PC-9 (cell line): Measurements from ENCODE around the gene AVL9.

ENCODE experiments used
- EZH2 ChIP-seq: fragments of 200-600 bp; sonication (generic); IDR thresholded peaks from 2 replicates; pipeline ENCODE4 v1.8.0; 2017; ENCODE audit warnings: antibody characterized with exemption, low read depth
- TF ChIP-seq, protein P1 (sequence below): fragments of 200-600 bp; sonication (generic); conservative IDR thresholded peaks from 2 replicates; pipeline ENCODE4 v1.6.1; 2017; ENCODE audit warnings: mixed run types, antibody characterized with exemption, mild to moderate bottlenecking, moderate library complexity

DNA sequence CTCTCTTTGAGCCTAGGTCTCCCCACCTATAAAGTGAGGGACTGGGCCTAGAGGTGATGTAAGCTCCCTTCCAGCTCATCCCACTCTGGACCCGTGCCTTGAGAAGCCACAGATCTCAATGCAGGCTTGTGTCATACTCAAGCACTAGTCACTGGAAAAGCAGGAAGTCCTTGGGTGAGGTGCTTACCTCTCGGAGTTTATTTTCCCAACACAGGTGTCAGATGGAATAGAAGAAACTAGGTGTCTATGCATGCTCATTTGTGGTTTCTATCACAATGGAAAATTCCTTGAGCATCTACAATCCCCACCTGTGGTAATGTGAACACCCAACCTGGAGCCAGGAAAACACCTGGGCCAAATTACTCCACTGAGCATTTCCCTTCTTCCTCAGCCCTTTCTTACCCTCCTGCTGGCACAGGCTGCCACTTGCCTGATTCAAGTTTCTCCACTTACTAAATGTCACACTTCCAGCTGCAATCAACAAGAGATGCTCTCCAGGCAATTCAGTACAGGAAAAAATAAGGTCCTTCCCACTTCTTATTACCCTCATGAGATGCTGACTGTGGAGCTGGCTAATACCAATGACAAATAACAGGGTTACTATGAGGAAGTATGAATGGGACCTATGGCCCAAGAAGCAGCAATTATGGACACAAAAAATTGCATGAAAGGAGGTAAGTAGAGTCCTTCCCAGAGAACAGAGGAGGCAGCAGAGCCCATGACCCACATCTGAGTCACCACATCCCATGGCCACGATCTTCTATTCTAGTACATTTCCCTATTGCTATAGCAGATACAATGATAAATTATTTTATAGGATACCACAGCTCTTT lies 18.3 kb upstream of the AVL9 start:
- TF ChIP-seq, protein P1, sequence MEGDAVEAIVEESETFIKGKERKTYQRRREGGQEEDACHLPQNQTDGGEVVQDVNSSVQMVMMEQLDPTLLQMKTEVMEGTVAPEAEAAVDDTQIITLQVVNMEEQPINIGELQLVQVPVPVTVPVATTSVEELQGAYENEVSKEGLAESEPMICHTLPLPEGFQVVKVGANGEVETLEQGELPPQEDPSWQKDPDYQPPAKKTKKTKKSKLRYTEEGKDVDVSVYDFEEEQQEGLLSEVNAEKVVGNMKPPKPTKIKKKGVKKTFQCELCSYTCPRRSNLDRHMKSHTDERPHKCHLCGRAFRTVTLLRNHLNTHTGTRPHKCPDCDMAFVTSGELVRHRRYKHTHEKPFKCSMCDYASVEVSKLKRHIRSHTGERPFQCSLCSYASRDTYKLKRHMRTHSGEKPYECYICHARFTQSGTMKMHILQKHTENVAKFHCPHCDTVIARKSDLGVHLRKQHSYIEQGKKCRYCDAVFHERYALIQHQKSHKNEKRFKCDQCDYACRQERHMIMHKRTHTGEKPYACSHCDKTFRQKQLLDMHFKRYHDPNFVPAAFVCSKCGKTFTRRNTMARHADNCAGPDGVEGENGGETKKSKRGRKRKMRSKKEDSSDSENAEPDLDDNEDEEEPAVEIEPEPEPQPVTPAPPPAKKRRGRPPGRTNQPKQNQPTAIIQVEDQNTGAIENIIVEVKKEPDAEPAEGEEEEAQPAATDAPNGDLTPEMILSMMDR: no peak
- TF ChIP-seq EZH2: no peak
